Measurements from ENCODE around the gene PIK3CD.
A peak's percentile ranks its signal among the peaks of the same experiment; 100 is the strongest.

PIK3CD gene

GRCh38 chr1:9648171-9648570 lies 3.4 kb upstream of the PIK3CD start:
- no peak overlapping the region for H3K4me3 ChIP-seq (replicated peaks; ENCODE audit: low read depth, low read length)
- TF ChIP-seq CTCF (IDR thresholded peaks at IDR 0.05; ENCODE audit: low read depth, low read length, missing control alignments) = no peak
- no peak for DNase-seq (ENCODE audit: extremely low read depth, low read depth)

GRCh38 chr1:9649769-9650168 lies 1.8 kb upstream of the PIK3CD start:
- TF ChIP-seq CTCF (IDR thresholded peaks at IDR 0.05; ENCODE audit: low read depth, low read length, missing control alignments) = no peak
- DNase-seq (ENCODE audit: extremely low read depth, low read depth) = no peak
- no peak overlapping the region for H3K4me3 ChIP-seq (replicated peaks; ENCODE audit: low read depth, low read length)

- H3K4me3 ChIP-seq (replicated peaks; ENCODE audit: low read depth, low read length) = peak overlapping the region; percentile 40; the same call in 1 of the 2 replicates
- DNase-seq (ENCODE audit: extremely low read depth, low read depth) = no peak
- TF ChIP-seq CTCF (IDR thresholded peaks at IDR 0.05; ENCODE audit: low read depth, low read length, missing control alignments) = no peak
Measured at GRCh38 chr1:9651220-9651564, 339 bp upstream of the PIK3CD start.

GRCh38 chr1:9652379-9653209 lies 1.1 kb downstream of the PIK3CD start:
- TF ChIP-seq CTCF (IDR thresholded peaks at IDR 0.05; ENCODE audit: low read depth, low read length, missing control alignments) = no peak
- H3K4me3 ChIP-seq (replicated peaks; ENCODE audit: low read depth, low read length) = peak overlapping the region; percentile 40
- DNase-seq (ENCODE audit: extremely low read depth, low read depth) = no peak

GRCh38 chr1:9653210-9653490 lies 1.6 kb downstream of the PIK3CD start:
- no peak for TF ChIP-seq CTCF (IDR thresholded peaks at IDR 0.05; ENCODE audit: low read depth, low read length, missing control alignments)
- no peak overlapping the region for H3K4me3 ChIP-seq (replicated peaks; ENCODE audit: low read depth, low read length)
- DNase-seq (ENCODE audit: extremely low read depth, low read depth) = no peak

- no peak overlapping the region for H3K4me3 ChIP-seq (replicated peaks; ENCODE audit: low read depth, low read length)
- no peak for TF ChIP-seq CTCF (IDR thresholded peaks at IDR 0.05; ENCODE audit: low read depth, low read length, missing control alignments)
- DNase-seq (ENCODE audit: extremely low read depth, low read depth) = no peak
Measured at GRCh38 chr1:9653491-9654050, 2.0 kb downstream of the PIK3CD start.
